A673 (cell line): ENCODE measurements around the gene NBAS. TPM values are rescaled to one million over a fixed set of nuclear protein-coding genes. Genes with fewer than 3 reads are reported as not detected.
"Not testable (repeated sequence)": the region's sequence is repeated elsewhere in the genome, so short reads cannot be mapped to it uniquely, and the experiment has no call there.

ENCODE experiments used
- BruUV-seq: library from RNA; stranded (reverse); fragments of 400-500 nt; replicated peaks from 2 replicates; lab custom pipeline; 2021; lab: Mats Ljungman, UMichigan
- CTCF ChIA-PET: fragments of 300-600 bp; sonication (Branson Sonifier 250); formaldehyde crosslinking; loops from one replicate; lab custom pipeline; 2022; ENCODE audit warnings: antibody characterized with exemption; lab: Charles Lee
- POLR2A ChIA-PET: fragments of 300-600 bp; sonication (Branson Sonifier 250); formaldehyde crosslinking; loops from one replicate; lab custom pipeline; 2022; ENCODE audit warnings: antibody characterized with exemption; ENCODE audit not compliant: low non-redundant PET; lab: Charles Lee
- DNase-seq: peaks from one replicate; pipeline ENCODE4 v3.0.0-alpha.2; 2015; ENCODE audit warnings: low spot score
- H3K27ac ChIP-seq: fragments of 200-600 bp; sonication (generic); 2 replicates; pipeline ENCODE4 v1.5.1; 2016; ENCODE audit warnings: mixed run types, low read depth, mild to moderate bottlenecking, mixed read lengths, antibody characterized with exemption, low read length; ENCODE audit not compliant: poor library complexity, severe bottlenecking
- H3K27me3 ChIP-seq: fragments of 200-600 bp; sonication (generic); replicated peaks from 2 replicates; pipeline ENCODE4 v1.6.1; 2017; ENCODE audit warnings: mixed run types, low read depth, mild to moderate bottlenecking, mixed read lengths, antibody characterized with exemption, low read length; ENCODE audit not compliant: insufficient read depth, poor library complexity
- H3K36me3 ChIP-seq: fragments of 200-600 bp; sonication (generic); 2 replicates; pipeline ENCODE4 v1.6.1; 2016; ENCODE audit warnings: mixed run types, mild to moderate bottlenecking, mixed read lengths, antibody characterized with exemption, low read length; ENCODE audit not compliant: insufficient read depth, poor library complexity, severe bottlenecking
- H3K4me1 ChIP-seq: fragments of 200-600 bp; sonication (generic); 2 replicates; pipeline ENCODE4 v1.6.1; 2017; ENCODE audit warnings: mixed run types, mild to moderate bottlenecking, mixed read lengths, antibody characterized with exemption, low read length; ENCODE audit not compliant: insufficient read depth, poor library complexity, severe bottlenecking
- H3K4me3 ChIP-seq: fragments of 200-600 bp; sonication (generic); 2 replicates; pipeline ENCODE4 v1.5.1; 2016; ENCODE audit warnings: low read depth, mixed run types, mild to moderate bottlenecking, mixed read lengths, low read length; ENCODE audit not compliant: poor library complexity, severe bottlenecking
- H3K9me3 ChIP-seq: fragments of 200-600 bp; sonication (generic); 2 replicates; pipeline ENCODE4 v1.6.1; 2016; ENCODE audit warnings: mixed run types, low read depth, mild to moderate bottlenecking, mixed read lengths, antibody characterized with exemption, low read length; ENCODE audit not compliant: poor library complexity, severe bottlenecking
- CTCF ChIP-seq: fragments of 300-800, 200-600 bp; sonication (generic); conservative IDR thresholded peaks from 2 replicates; pipeline ENCODE4 v1.5.1; 2017; ENCODE audit warnings: low read depth, mild to moderate bottlenecking, antibody characterized with exemption, low read length, moderate library complexity, mixed read lengths
- EZH2 ChIP-seq: fragments of 200-600 bp; sonication (generic); IDR thresholded peaks from 2 replicates; pipeline ENCODE4 v1.6.1; 2017; ENCODE audit warnings: borderline replicate concordance, low read depth, mild to moderate bottlenecking, mixed read lengths, antibody characterized with exemption, low read length; ENCODE audit not compliant: poor library complexity, severe bottlenecking
- intact Hi-C: fragments of 100-400 bp; cut with micrococcal nuclease; formaldehyde crosslinking; loops from one replicate; pipeline ENCODE4 v1.10.0; 2022; ENCODE audit not compliant: unreplicated experiment
- total RNA-seq: library from RNA; stranded (reverse); gene quantifications from 2 replicates; pipeline ENCODE4 v1.2.3, GENCODE V29; 2021

Gene NBAS
- total RNA-seq, 1 experiment from 2014 or later: 38.7 TPM

GRCh38 chr2:15544227-15544626, 16.9 kb downstream of the NBAS start:
- H3K9me3 ChIP-seq: no peaks in the 10 kb centered on the region
- DNase-seq: no peak
- intact Hi-C loops: no loop called here
- H3K36me3 ChIP-seq: no peaks in the 10 kb centered on the region
- no peak overlapping the region for H3K4me3 ChIP-seq
- CTCF ChIA-PET: no interaction called here
- POLR2A ChIA-PET: no interaction called here
- TF ChIP-seq CTCF (no peak), EZH2 (no peak)
- no TSS peak for BruUV-seq
- no peaks in the 10 kb centered on the region for H3K4me1 ChIP-seq
- no peak overlapping the region for H3K27ac ChIP-seq
- no peaks in the 10 kb centered on the region for H3K27me3 ChIP-seq

- H3K27me3 ChIP-seq: no peaks in the 10 kb centered on the region
- intact Hi-C loops: no loop called here
- H3K27ac ChIP-seq: no peak overlapping the region
- CTCF ChIA-PET: no interaction called here
- no peaks in the 10 kb centered on the region for H3K36me3 ChIP-seq
- H3K4me1 ChIP-seq: no peaks in the 10 kb centered on the region
- no peak overlapping the region for H3K4me3 ChIP-seq
- no peak for TF ChIP-seq CTCF
- TF ChIP-seq EZH2: no peak
- no TSS peak for BruUV-seq
- DNase-seq: no peak
- POLR2A ChIA-PET: no interaction called here
- H3K9me3 ChIP-seq: no peaks in the 10 kb centered on the region
Observed at GRCh38 chr2:15543541-15543940, 17.6 kb downstream of the NBAS start.

DNA sequence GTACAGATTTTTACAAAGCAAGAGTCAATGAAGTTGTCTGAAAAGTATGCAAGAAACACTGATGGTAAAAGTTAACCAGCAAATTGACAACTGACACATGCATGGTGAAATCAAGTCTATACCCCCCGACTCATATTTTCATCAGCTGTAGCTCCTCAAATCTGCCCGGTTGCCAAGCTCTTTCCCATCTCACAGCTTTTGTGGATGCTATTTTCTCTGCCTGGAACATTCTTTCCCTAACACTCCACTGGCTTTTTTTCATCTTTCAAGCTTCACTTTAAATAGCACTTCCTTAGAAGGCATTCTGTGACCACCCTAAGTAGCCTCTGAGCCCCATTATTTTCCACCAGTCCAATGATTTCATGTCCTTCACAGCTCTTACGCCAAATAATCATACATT, 18.1 kb downstream of the NBAS start:
- Histone ChIP-seq H3K27me3 (no peaks in the 10 kb centered on the region), H3K36me3 (no peaks in the 10 kb centered on the region), H3K27ac (no peak overlapping the region), H3K9me3 (no peaks in the 10 kb centered on the region), H3K4me1 (no peaks in the 10 kb centered on the region), H3K4me3 (no peak overlapping the region)
- BruUV-seq: no TSS peak
- POLR2A ChIA-PET: no interaction called here
- intact Hi-C loops: no loop called here
- CTCF ChIA-PET: no interaction called here
- TF ChIP-seq CTCF: no peak
- no peak for TF ChIP-seq EZH2
- DNase-seq: no peak

- CTCF ChIA-PET, H3K27me3 ChIP-seq, POLR2A ChIA-PET, H3K36me3 ChIP-seq, BruUV-seq, H3K4me1 ChIP-seq, intact Hi-C loops, DNase-seq, H3K9me3 ChIP-seq, H3K4me3 ChIP-seq, H3K27ac ChIP-seq: not testable (repeated sequence)
Observed at GRCh38 chr2:15542269-15542668, 18.9 kb downstream of the NBAS start.

DNA sequence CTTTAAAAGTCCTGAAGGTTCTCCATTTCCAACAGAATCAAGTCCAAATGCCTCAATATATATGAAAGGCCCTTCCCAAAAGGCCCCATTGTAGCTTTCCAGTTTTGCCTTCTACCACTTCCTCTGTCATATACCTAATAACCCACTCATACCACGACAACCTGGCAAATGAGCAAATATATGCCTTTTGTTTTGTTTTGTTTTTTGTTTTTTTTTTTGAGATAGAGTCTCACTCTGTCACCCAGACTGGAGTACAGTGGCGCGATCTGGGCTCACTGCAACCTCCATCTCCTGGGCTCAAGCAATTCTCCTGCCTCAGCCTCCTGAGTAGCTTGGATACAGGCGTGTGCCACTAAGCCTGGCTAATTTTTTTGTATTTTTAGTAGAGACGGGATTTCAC, 20.6 kb downstream of the NBAS start:
- CTCF ChIA-PET, intact Hi-C loops: not testable (repeated sequence)

More for the DNA sequence above, 20.6 kb downstream of the NBAS start:
- H3K4me3 ChIP-seq, DNase-seq, BruUV-seq, H3K4me1 ChIP-seq, H3K9me3 ChIP-seq, H3K27ac ChIP-seq, POLR2A ChIA-PET, H3K36me3 ChIP-seq, H3K27me3 ChIP-seq: not testable (repeated sequence)
